NCI-H2029 treated with DMSO at 0.1 percent for 48 hours (cell line): ENCODE data around the gene FAM72C.
"Not testable (repeated sequence)": the region's sequence is repeated elsewhere in the genome, so short reads cannot be mapped to it uniquely, and the experiment has no call there.

Experiments
- DNase-seq: peaks from one replicate; lab custom pipeline; 2025; lab: John Stamatoyannopoulos, UW

The FAM72C gene

GRCh38 chr1:143971924-143972700 is at the start of gene FAM72C:
Gene FAM72C, minus strand, starts transcription at chr1:143971986. Its CDS starts 845 bp downstream, at chr1:143971141.
- not testable (repeated sequence) for DNase-seq

- not testable (repeated sequence) for DNase-seq
Measured at GRCh38 chr1:144020001-144020738, 48.4 kb upstream of the FAM72C start.

GRCh38 chr1:144019101-144019500 is 47.3 kb upstream of the FAM72C start:
- DNase-seq = not testable (repeated sequence)

GRCh38 chr1:144015180-144015966 is 43.6 kb upstream of the FAM72C start:
- DNase-seq = not testable (repeated sequence)

- not testable (repeated sequence) for DNase-seq
Measured at GRCh38 chr1:144014528-144014927, 42.7 kb upstream of the FAM72C start.

- DNase-seq = not testable (repeated sequence)
Measured at GRCh38 chr1:144014121-144014520, 42.3 kb upstream of the FAM72C start.

- not testable (repeated sequence) for DNase-seq
Measured at GRCh38 chr1:144012168-144012733, 40.5 kb upstream of the FAM72C start.

GRCh38 chr1:144009410-144009809 is 37.6 kb upstream of the FAM72C start:
- not testable (repeated sequence) for DNase-seq

GRCh38 chr1:144004259-144004658 is 32.5 kb upstream of the FAM72C start:
- not testable (repeated sequence) for DNase-seq

GRCh38 chr1:144003306-144004029 is 31.7 kb upstream of the FAM72C start:
- DNase-seq = not testable (repeated sequence)

- not testable (repeated sequence) for DNase-seq
Measured at GRCh38 chr1:144002141-144002881, 30.5 kb upstream of the FAM72C start.

GRCh38 chr1:144001077-144001476 is 29.3 kb upstream of the FAM72C start:
- not testable (repeated sequence) for DNase-seq

- not testable (repeated sequence) for DNase-seq
Measured at GRCh38 chr1:143996020-143996419, 24.2 kb upstream of the FAM72C start.

- not testable (repeated sequence) for DNase-seq
Measured at GRCh38 chr1:143993301-143993907, 21.6 kb upstream of the FAM72C start.

- not testable (repeated sequence) for DNase-seq
Measured at GRCh38 chr1:143990699-143991098, 18.9 kb upstream of the FAM72C start.

GRCh38 chr1:143989719-143990118 is 17.9 kb upstream of the FAM72C start:
- not testable (repeated sequence) for DNase-seq

- not testable (repeated sequence) for DNase-seq
Measured at GRCh38 chr1:143989427-143989712, 17.6 kb upstream of the FAM72C start.

GRCh38 chr1:143988602-143989426 is 17.0 kb upstream of the FAM72C start:
- DNase-seq = not testable (repeated sequence)

- DNase-seq = not testable (repeated sequence)
Measured at GRCh38 chr1:143987868-143988267, 16.1 kb upstream of the FAM72C start.
